Osteoblast (primary cell): Measurements from ENCODE around the gene PMIS2. TPM values are rescaled to one million over a fixed set of nuclear protein-coding genes. Genes with fewer than 3 reads are reported as not detected.

Source experiments
- DNase-seq: peaks from one replicate; pipeline ENCODE4 v3.0.0; 2011; ENCODE audit warnings: low spot score, mixed read lengths; ENCODE audit not compliant: insufficient read length; ENCODE audit errors: missing footprints
- H2AFZ ChIP-seq: 2 replicates; pipeline ENCODE4 v1.6.0; 2011; ENCODE audit warnings: mild to moderate bottlenecking, low read length
- H3K27ac ChIP-seq: 2 replicates; pipeline ENCODE4 v1.5.1; 2011; ENCODE audit warnings: mild to moderate bottlenecking, low read depth, low read length, moderate library complexity
- H3K27me3 ChIP-seq: 2 replicates; pipeline ENCODE4 v1.6.0; 2012; ENCODE audit warnings: mild to moderate bottlenecking, control low read depth, inconsistent platforms, low read length, moderate library complexity; ENCODE audit not compliant: insufficient read depth
- H3K36me3 ChIP-seq: 2 replicates; pipeline ENCODE4 v1.5.1; 2011; ENCODE audit warnings: mild to moderate bottlenecking, low read length, control low read depth, moderate library complexity; ENCODE audit not compliant: insufficient read depth
- H3K4me1 ChIP-seq: 2 replicates; pipeline ENCODE4 v1.5.1; 2011; ENCODE audit warnings: mild to moderate bottlenecking, low read length, control low read depth, moderate library complexity; ENCODE audit not compliant: insufficient read depth
- H3K4me2 ChIP-seq: 2 replicates; pipeline ENCODE4 v1.6.0; 2011; ENCODE audit warnings: mild to moderate bottlenecking, low read length; ENCODE audit not compliant: insufficient read depth
- H3K4me3 ChIP-seq: fragments of 200-600 bp; sonication (generic); 3 replicates; pipeline ENCODE4 v1.5.1; 2012; ENCODE audit warnings: mild to moderate bottlenecking, low read length, inconsistent platforms; ENCODE audit not compliant: insufficient read depth
- H3K79me2 ChIP-seq: 2 replicates; pipeline ENCODE4 v1.6.0; 2012; ENCODE audit warnings: mild to moderate bottlenecking, low read length, control low read depth, inconsistent platforms; ENCODE audit not compliant: insufficient read depth
- H3K9me3 ChIP-seq: 2 replicates; pipeline ENCODE4 v1.5.1; 2011; ENCODE audit warnings: low read depth, low read length, control low read depth
- H4K20me1 ChIP-seq: 2 replicates; pipeline ENCODE4 v1.6.0; 2012; ENCODE audit warnings: mild to moderate bottlenecking, low read length, control low read depth; ENCODE audit not compliant: insufficient read depth
- CTCF ChIP-seq: IDR thresholded peaks from 2 replicates; pipeline ENCODE4 v1.5.1; 2011; ENCODE audit warnings: mild to moderate bottlenecking, low read depth, low read length, moderate library complexity; ENCODE audit errors: extremely low read depth
- total RNA-seq: library from RNA; depleted of rRNA; stranded (reverse); fragments of >200 nt; gene quantifications from 2 replicates; pipeline ENCODE4 v1.2.3, GENCODE V29; 2012

PMIS2 gene
- total RNA-seq, 1 donor = not detected

GRCh38 chr19:35620001-35620400, 34.0 kb downstream of the PMIS2 start:
- Histone ChIP-seq H3K4me1 (no peaks in the 10 kb centered on the region), H2AFZ (no peak overlapping the region), H3K27me3 (no peaks in the 10 kb centered on the region), H4K20me1 (no peaks in the 10 kb centered on the region), H3K36me3 (peaks cover 6% of the 10 kb centered on the region), H3K4me2 (no peak overlapping the region), H3K27ac (no peak overlapping the region), H3K79me2 (no peaks in the 10 kb centered on the region), H3K4me3 (no peak overlapping the region), H3K9me3 (no peaks in the 10 kb centered on the region)
- DNase-seq = peak; percentile 3
- no peak for TF ChIP-seq CTCF

GRCh38 chr19:35621708-35622107, 35.7 kb downstream of the PMIS2 start:
- Histone ChIP-seq H2AFZ (no peak overlapping the region), H3K36me3 (peaks cover 6% of the 10 kb centered on the region), H3K27me3 (no peaks in the 10 kb centered on the region), H3K4me2 (no peak overlapping the region), H3K79me2 (no peaks in the 10 kb centered on the region), H3K4me1 (no peaks in the 10 kb centered on the region), H3K27ac (no peak overlapping the region), H3K9me3 (no peaks in the 10 kb centered on the region), H4K20me1 (no peaks in the 10 kb centered on the region), H3K4me3 (no peak overlapping the region)
- DNase-seq = peak; percentile 68
- no peak for TF ChIP-seq CTCF

GRCh38 chr19:35622750-35623149, 36.8 kb downstream of the PMIS2 start:
- no peak overlapping the region for H2AFZ ChIP-seq
- H3K4me1 ChIP-seq = no peaks in the 10 kb centered on the region
- no peaks in the 10 kb centered on the region for H4K20me1 ChIP-seq
- no peak overlapping the region for H3K4me2 ChIP-seq
- H3K9me3 ChIP-seq = no peaks in the 10 kb centered on the region
- H3K79me2 ChIP-seq = no peaks in the 10 kb centered on the region
- DNase-seq = peak; percentile 52
- no peaks in the 10 kb centered on the region for H3K27me3 ChIP-seq
- no peaks in the 10 kb centered on the region for H3K36me3 ChIP-seq
- TF ChIP-seq CTCF = no peak
- no peak overlapping the region for H3K27ac ChIP-seq
- no peak overlapping the region for H3K4me3 ChIP-seq

GRCh38 chr19:35623327-35624010, 37.5 kb downstream of the PMIS2 start:
- Histone ChIP-seq H4K20me1 (no peaks in the 10 kb centered on the region), H2AFZ (no peak overlapping the region), H3K79me2 (no peaks in the 10 kb centered on the region), H3K4me3 (no peak overlapping the region), H3K27me3 (no peaks in the 10 kb centered on the region), H3K4me2 (no peak overlapping the region), H3K27ac (no peak overlapping the region), H3K4me1 (peaks cover 6% of the 10 kb centered on the region), H3K36me3 (no peaks in the 10 kb centered on the region), H3K9me3 (no peaks in the 10 kb centered on the region)
- no peak for DNase-seq
- no peak for TF ChIP-seq CTCF
